Prostate gland (tissue), 2 donors: Measurements from ENCODE around the gene RNF213.

ENCODE experiments used
- CTCF ChIP-seq, 4 experiments: fragments of 200-600 bp in 2 of 4; fragments of 450-650 bp in 2 of 4; sonication (generic) in 2 of 4; IDR thresholded peaks; 1 replicate in 3 of 4; 2 replicates in 1 of 4; pipeline ENCODE4 v1.5.1; 2016 to 2019; ENCODE audit warnings: antibody characterized with exemption in 4 of 4, mild to moderate bottlenecking in 2 of 4, moderate library complexity in 2 of 4
- POLR2A ChIP-seq: fragments of 450-650 bp; IDR thresholded peaks from one replicate; pipeline ENCODE4 v1.6.1; 2016; ENCODE audit warnings: antibody characterized with exemption, mild to moderate bottlenecking

DNA sequence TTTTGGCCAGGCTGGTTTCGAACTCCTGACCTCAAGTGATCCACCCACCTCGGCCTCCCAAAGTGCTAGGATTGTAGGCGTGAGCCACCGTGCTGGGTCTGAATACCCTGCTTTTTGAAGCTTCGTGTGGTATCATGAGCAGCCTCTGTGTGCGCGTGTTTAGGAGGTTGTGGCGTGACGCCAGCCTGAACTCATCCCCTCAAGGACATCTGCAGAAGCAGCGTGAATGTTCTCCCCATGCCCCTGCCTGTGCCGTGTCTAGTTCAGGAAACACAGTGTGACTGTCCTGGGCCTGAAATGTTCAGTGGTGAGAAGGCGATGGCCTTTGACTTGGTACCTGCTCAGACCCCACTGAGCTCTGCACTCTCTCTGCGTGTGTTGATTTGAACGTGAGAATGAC, 35.6 kb downstream of the RNF213 start:
- no peak for TF ChIP-seq POLR2A
- no peak for TF ChIP-seq CTCF (IDR thresholded peaks at IDR 0.05)
